Daoy (cell line): ENCODE data around the gene BRD3. TPM values are rescaled to one million over a fixed set of nuclear protein-coding genes. Genes with fewer than 3 reads are reported as not detected.
"Not testable (repeated sequence)": the region's sequence is repeated elsewhere in the genome, so short reads cannot be mapped to it uniquely, and the experiment has no call there.

Source experiments
- DNase-seq: peaks from one replicate; pipeline ENCODE4 v3.0.0-alpha.2; 2015; ENCODE audit warnings: low read depth
- total RNA-seq: library from RNA; depleted of rRNA; stranded (reverse); fragments of >200 nt; shearing (Covaris generic); gene quantifications from 2 replicates; pipeline ENCODE4 v1.2.3, GENCODE V29; 2014

The BRD3 gene
- total RNA-seq, 1 experiment from 2014 or later = 6.5 TPM

- no peak for DNase-seq
Observed at GRCh38 chr9:133993635-133994253, 74.1 kb downstream of the BRD3 start.

DNA sequence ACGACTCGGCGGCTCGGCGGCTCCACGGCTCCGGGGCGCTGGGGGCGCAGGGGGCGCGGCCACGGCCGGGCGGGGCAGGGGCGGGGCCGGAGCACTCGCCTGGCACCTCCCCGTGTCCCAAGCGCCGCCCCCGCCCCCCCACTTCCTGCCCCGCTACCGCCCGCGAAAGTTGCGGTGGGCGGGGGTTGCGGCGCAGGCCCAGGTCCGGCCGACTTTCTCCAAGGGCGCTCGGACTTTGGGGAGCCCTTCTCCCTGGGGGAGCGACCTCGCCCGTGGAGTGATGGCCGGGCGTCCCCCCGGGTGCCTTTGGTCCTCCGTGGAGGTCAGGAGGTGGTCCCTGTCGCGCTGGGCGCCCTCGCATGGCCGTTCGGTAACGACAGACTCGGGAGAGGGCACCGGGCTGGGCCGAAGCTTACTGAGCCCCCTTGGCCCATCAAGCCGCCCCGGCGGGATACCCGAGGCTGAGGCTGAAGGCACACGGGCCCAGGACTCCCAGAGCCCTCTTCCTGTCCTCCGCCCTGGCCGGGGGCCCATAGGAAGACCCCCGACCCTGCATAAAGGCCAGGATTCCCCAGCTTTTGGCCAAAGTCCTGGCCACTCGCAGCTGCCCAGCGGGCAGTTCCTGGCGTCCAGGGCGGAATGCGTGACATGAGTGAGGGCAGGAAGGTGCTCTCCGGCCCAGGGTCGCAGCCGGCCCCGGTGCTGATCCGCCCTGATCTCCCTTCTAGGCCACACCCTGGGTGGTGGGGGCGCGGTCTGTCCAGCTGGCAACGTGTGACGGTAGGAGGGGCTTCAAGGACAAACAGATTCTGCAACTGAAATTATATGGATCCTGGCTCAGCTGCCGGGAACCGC is 74.8 kb downstream of the BRD3 start:
- peak; percentile 96 for DNase-seq

- peak; percentile 86 for DNase-seq
Observed at GRCh38 chr9:133991964-133992779, 75.7 kb downstream of the BRD3 start, which contains the start of gene VAV2. Gene VAV2 (minus strand): TSS chr9:133992324. CDS start chr9:133992278, 46 bp downstream.

DNA sequence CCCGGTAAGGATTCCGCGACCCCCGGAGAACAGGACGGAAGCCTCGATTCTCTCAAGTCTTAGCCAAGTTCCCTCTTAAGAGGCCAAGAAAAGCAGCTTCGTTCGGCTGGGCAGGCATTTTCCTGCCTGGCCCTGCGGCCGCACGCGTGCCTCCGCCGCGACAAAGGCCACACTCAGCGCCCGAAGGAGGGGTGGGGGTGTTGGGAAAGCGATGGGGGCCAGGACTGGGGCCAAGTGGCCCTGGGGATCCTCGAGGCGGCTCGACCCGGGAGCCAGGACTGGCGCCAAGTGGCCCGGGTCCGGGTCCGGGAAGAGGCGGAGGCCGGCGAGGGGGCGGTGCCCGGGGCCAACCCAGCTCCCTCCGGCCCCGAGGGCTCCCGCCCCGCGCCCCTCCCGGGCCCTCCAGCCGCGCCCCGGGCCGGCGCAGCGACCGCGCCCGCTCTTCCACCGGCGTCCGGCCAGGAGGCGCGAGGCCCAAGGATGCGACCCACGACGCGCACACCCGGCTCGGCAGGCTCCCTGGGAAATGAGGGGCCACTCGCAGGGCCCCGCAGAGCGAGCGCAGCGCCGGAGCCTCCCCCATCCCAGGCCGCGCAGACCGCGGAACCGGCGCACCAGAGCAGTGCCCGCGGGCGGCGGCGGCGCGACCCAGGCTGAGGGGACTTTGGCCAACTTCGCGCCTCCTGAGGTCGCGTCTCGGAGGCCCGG is 76.5 kb downstream of the BRD3 start:
- DNase-seq = peak; percentile 49

- DNase-seq = peak; percentile 84
Observed at GRCh38 chr9:133990366-133991213, 77.2 kb downstream of the BRD3 start.

GRCh38 chr9:133989625-133990365 is 78.0 kb downstream of the BRD3 start:
- DNase-seq = no peak

DNA sequence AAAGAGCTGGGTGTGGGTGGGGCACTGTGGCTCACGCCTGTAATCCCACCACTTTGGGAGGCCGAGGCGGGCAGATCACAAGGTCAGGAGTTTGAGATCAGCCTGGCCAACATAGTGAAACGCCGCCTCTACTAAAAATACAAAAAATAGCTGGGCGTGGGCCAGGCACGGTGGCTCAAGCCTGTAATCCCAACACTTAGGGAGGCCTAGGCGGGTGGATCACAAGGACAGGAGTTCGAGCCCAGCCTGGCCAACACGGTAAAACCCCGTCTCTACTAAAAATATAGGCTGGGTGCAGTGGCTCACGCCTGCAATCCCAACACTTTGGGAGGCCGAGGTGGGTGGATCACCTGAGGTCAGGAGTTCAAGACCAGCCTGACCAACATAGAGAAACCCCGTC is 79.1 kb downstream of the BRD3 start:
- not testable (repeated sequence) for DNase-seq

- no peak for DNase-seq
Observed at GRCh38 chr9:133987946-133988665, 79.7 kb downstream of the BRD3 start.

- no peak for DNase-seq
Observed at GRCh38 chr9:133987446-133987788, 80.4 kb downstream of the BRD3 start.

- DNase-seq = no peak
Observed at GRCh38 chr9:133986774-133987445, 80.9 kb downstream of the BRD3 start.

- no peak for DNase-seq
Observed at GRCh38 chr9:133986061-133986460, 81.8 kb downstream of the BRD3 start.

- no peak for DNase-seq
Observed at GRCh38 chr9:133982971-133983720, 84.7 kb downstream of the BRD3 start.

DNA sequence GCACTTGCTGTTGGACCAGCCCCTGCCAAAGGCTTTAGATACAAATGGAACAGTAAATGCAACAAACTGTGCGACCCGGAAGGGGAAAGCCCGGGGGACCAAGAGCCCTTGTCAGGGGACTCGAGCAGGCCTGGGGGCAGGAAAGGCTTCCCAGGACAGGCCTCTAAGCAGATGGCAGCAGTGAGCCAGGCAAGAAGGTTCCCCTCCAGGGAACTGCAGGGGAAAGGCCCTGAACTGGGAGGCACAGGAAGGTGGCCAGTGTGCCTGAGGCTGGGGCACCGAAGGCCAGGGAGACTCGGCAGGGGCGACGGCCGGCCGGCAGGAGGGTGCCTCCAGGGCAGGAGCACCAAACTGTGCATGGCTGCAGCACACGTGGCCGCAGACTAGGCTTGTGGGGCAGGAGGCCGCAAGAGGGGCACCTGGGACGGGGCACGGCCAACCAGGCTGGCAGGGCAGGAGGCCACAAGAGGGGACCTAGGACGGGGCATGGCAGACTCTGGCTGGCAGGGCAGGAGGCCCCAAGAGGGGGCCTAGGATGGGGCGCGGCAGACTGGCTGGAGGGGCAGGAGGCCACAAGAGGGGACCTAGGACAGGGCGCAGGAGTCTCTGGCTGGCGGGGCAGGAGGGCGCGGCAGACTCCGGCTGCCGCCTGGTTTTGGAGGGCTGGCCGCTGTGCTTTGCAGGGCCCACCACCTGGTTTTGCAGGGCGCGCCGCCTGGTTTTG is 85.7 kb downstream of the BRD3 start:
- DNase-seq = no peak

GRCh38 chr9:133981589-133981957 is 86.3 kb downstream of the BRD3 start:
- no peak for DNase-seq

GRCh38 chr9:133980864-133981588 is 86.8 kb downstream of the BRD3 start:
- DNase-seq = no peak
